Lower leg skin (tissue), 3 donors: ENCODE results near the gene MAML1.

Source experiments
- POLR2A ChIP-seq, 2 donors: fragments of 450-650 bp; IDR thresholded peaks; one replicate each; pipeline ENCODE4 v1.6.1; 2016 to 2017; ENCODE audit warnings: antibody characterized with exemption in 2 of 2, mild to moderate bottlenecking in 1 of 2, moderate library complexity in 1 of 2
- TF ChIP-seq, protein P1 (sequence below), 3 donors: fragments of 450-650 bp; IDR thresholded peaks; one replicate each; pipeline ENCODE4 v1.5.1; 2016; ENCODE audit warnings: antibody characterized with exemption in 3 of 3, mild to moderate bottlenecking in 3 of 3, moderate library complexity in 2 of 3

GRCh38 chr5:179806250-179807048 lies 73.8 kb downstream of the MAML1 start, which contains the start of gene MGAT4B:
- TF ChIP-seq, protein P1, sequence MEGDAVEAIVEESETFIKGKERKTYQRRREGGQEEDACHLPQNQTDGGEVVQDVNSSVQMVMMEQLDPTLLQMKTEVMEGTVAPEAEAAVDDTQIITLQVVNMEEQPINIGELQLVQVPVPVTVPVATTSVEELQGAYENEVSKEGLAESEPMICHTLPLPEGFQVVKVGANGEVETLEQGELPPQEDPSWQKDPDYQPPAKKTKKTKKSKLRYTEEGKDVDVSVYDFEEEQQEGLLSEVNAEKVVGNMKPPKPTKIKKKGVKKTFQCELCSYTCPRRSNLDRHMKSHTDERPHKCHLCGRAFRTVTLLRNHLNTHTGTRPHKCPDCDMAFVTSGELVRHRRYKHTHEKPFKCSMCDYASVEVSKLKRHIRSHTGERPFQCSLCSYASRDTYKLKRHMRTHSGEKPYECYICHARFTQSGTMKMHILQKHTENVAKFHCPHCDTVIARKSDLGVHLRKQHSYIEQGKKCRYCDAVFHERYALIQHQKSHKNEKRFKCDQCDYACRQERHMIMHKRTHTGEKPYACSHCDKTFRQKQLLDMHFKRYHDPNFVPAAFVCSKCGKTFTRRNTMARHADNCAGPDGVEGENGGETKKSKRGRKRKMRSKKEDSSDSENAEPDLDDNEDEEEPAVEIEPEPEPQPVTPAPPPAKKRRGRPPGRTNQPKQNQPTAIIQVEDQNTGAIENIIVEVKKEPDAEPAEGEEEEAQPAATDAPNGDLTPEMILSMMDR (IDR thresholded peaks at IDR 0.05) = no peak
- TF ChIP-seq POLR2A (IDR thresholded peaks at IDR 0.05) = no peak
